Measurements from ENCODE around the gene CCNJL.

- TF ChIP-seq POLR2A (IDR thresholded peaks at IDR 0.05) = no peak
- TF ChIP-seq, protein P1, sequence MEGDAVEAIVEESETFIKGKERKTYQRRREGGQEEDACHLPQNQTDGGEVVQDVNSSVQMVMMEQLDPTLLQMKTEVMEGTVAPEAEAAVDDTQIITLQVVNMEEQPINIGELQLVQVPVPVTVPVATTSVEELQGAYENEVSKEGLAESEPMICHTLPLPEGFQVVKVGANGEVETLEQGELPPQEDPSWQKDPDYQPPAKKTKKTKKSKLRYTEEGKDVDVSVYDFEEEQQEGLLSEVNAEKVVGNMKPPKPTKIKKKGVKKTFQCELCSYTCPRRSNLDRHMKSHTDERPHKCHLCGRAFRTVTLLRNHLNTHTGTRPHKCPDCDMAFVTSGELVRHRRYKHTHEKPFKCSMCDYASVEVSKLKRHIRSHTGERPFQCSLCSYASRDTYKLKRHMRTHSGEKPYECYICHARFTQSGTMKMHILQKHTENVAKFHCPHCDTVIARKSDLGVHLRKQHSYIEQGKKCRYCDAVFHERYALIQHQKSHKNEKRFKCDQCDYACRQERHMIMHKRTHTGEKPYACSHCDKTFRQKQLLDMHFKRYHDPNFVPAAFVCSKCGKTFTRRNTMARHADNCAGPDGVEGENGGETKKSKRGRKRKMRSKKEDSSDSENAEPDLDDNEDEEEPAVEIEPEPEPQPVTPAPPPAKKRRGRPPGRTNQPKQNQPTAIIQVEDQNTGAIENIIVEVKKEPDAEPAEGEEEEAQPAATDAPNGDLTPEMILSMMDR (IDR thresholded peaks at IDR 0.05 in 4 of 5, conservative IDR thresholded peaks at IDR 0.05 in 1 of 5) = no peak
Observed at GRCh38 chr5:160303690-160304089, 8.7 kb downstream of the CCNJL start.
